Pons (tissue), 1 donor: Measurements from ENCODE around the gene CUL3.

Experiments
- DNase-seq: peaks from one replicate; pipeline ENCODE4 v3.0.0-alpha.2; 2016; ENCODE audit warnings: low spot score

CUL3 gene

DNA sequence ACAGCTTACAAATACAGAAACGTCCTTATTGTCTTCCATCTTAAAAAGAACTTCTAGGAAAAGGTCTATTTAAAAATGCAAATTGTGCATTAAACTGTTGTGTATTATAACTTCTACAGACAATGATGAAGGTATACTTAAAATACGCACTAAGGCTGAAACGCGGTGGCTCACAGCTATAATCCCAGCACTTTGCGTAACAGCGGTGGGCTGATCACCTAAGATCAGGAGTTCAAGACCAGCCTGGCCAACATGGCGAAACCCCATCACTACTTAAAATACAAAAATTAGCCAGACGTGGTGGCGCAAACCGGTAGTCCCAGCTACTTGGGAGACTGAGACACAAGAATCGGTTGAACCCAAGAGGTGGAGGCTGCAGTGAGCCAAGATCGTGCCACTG, 4.9 kb downstream of the CUL3 start:
- DNase-seq, result no peak

GRCh38 chr2:224579411-224579810, 5.8 kb downstream of the CUL3 start:
- DNase-seq, result no peak

DNA sequence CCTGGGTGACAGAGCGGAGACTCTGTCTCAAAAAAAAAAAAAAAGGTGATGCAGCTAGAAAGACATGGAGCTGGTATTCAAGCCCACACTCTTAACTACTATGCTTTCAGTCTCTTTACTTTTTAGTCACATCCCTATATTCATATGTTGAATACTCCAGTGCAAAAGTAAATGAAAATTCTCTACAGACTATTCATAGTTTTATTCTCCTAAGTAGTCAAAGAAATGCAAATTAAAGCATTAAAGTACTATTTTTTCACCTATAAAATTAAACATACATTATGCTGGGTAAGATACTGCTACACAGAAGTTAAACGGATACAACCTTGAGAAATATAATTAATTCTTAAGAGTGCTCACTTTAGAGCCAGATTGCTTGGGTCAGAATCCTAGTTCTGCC, 7.6 kb downstream of the CUL3 start:
- no peak for DNase-seq

DNA sequence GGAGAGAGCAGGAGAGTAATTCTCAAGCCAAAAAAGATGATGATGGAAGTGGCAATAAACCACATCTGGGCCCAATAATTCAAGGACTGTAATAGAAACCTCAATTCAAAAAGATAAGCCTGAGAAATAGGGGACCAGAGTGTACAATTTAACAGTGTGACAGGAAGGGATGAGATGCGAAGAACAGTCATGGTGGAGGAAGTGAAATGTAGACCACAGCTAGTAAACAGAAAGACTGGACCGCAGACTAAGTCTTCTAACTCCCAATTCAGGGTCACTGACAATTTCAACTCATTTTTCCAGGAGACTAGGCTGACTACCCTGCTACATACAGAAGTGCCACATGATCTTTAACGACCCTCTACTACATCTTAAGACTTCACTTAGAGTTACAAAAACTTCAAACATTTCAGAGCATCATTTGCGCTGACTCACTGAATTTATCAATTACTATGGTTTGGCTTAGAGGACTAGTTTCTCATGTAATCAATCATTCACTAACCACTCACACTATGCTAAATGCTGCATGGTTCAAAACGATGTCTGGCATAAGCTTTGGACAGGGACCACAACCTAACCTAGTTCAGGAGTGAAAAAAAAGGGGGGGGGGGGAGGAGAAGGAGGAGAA, 9.0 kb downstream of the CUL3 start:
- DNase-seq, result no peak

DNA sequence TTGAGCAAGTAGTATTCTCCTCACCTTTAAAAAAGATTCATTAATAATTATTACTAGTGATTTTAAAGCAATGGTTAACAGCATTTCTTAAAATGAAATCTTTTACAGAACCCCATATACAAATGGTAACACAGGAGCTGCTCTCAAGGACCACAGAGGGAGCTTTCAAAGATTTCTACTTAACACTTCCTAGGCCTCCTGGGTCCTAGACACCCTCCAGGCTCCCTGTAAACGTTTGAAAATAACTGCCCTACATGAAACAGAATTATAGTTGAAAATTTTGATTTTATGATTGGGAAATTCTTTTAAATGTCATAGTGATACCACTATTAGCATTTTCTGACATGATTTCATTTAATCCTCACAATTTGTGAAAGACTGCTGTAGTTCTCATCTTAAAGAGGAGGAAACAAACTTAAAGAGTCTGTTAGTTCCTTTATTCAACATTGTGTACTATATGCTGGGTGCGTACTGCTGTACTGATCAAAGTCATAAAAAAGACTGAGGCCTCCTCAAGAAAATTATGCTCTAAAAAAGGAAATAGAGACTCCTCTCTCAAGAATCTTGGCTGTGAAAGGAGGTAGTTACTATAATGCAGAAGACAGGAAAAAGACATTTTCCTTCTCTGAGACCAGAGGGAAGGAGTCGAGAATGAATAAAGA, 10.6 kb downstream of the CUL3 start:
- no peak for DNase-seq

DNA sequence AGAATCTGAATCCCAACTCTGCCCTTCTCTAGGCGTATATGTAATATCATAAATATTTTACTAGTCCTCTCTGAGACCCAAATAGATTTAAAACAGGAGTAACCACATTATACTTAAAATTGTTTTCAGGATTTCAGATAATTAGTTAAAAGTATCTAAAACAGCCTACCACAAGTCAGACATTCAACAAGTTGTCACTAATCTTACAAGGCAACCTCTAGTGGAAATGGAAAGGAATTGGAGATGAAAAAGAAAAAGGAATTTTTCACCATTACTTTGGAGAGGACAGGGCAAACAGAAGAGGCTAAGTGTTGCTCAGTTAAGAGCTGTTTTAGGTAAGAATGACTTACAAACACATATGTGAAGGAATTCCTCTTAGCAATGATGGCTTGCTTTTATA, 11.4 kb downstream of the CUL3 start:
- DNase-seq, result no peak

- DNase-seq, result no peak
Measured at GRCh38 chr2:224572338-224572737, 12.8 kb downstream of the CUL3 start.

GRCh38 chr2:224570328-224570993, 14.7 kb downstream of the CUL3 start:
- no peak for DNase-seq

DNA sequence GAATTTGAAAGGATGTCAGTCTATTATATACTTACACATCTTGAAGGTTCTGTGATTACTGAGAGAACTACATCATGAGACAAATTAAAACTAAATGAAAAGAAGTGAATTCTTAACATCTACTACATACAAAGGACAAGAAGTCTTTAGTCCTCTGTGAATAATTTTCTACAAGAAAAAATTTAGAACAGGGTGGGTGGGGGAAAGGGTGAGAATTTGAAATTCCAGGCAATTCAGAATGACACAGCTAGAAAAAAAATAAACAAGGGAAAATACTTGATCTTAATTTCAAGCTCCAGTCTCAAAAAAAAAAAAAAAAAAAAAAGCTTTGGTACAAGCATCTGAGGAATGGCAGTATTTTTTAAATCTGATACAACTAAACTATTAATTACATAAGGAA, 15.5 kb downstream of the CUL3 start:
- no peak for DNase-seq

GRCh38 chr2:224565452-224566035, 19.6 kb downstream of the CUL3 start:
- DNase-seq, result no peak

- DNase-seq, result no peak
Measured at GRCh38 chr2:224563537-224563936, 21.6 kb downstream of the CUL3 start.

GRCh38 chr2:224562831-224563230, 22.3 kb downstream of the CUL3 start:
- no peak for DNase-seq

DNA sequence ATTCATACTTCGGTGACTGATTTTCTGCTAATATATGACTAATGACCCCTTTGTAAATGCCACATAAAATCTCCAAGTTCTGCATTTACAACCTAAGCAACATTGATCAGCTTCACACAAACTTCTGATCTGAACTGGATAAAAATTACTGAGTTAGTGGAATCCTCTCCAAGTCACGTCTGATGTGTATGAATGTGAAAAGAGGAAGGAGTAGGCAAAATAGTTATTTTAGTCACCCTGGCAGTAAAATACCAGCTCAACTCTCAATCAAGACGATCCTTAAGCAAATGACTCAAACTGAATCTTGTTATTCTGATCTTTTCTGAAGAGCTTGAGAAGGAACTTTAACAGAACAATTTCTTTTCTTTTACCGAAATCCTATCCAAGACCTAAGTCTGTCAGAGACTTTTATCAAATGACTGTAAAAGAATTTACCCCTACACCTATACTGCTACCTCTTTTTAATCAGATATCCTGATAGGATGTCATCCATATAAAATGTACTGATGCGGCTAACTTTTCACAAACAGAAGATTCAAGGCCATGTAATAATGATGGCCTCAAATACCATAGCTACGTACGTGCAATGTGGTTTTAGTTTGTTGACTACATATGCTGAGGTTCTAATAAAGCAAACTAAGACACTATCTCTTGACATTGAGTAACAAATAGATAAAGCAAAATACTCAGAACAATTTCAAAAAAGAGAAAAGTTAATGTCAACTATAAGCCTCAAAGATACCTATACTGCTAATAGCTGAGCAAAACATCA, 23.7 kb downstream of the CUL3 start:
- no peak for DNase-seq

- DNase-seq, result no peak
Measured at GRCh38 chr2:224560549-224560948, 24.6 kb downstream of the CUL3 start.

- no peak for DNase-seq
Measured at GRCh38 chr2:224557610-224558009, 27.6 kb downstream of the CUL3 start.

- no peak for DNase-seq
Measured at GRCh38 chr2:224556381-224556780, 28.8 kb downstream of the CUL3 start.

DNA sequence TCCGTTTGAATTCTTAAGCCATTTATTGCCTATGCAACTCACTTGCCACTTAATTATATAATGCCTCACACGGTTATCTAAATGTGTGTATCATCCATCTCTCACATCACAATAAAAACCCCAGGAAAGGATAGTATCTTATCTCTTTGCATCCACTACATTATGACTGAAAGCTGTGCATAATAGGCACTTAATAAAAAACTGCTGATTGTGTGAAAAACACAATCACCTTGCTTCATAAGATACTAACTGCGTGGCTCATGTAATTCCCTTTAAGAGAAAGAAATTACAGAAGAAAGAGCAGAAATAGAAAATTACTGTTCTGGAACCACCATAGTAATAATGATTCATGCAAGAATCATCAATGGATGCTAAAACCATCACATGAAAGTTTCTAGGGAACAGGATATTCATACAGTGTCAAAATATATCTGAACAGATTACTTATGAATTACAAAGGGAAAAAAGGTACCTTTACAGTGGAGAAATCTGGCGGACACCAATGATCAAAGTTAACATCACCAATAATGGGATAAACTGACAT, 29.3 kb downstream of the CUL3 start:
- DNase-seq, result no peak

- DNase-seq, result no peak
Measured at GRCh38 chr2:224552771-224553170, 32.4 kb downstream of the CUL3 start.

DNA sequence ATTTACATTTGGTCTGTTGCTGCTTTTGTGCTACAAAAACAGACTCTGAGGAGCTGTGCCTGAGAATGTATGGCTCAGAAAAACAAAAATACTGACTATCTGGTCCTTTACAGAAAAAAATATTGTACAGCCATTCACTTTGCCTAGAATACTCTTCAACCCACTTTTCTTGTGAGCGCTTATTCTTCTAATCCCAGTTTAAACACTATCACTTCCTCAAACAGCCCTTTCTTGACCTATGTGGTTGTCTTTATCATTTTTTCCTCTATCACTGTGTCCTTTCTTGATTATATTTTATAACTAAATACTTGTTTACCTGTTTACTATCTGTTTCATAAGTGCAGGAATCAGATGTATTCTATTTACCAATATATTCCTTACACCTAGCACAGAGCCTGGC, 33.5 kb downstream of the CUL3 start:
- DNase-seq, result no peak

GRCh38 chr2:224546926-224547325, 38.2 kb downstream of the CUL3 start:
- no peak for DNase-seq

- DNase-seq, result no peak
Measured at GRCh38 chr2:224545884-224546644, 39.1 kb downstream of the CUL3 start.
